Motor neuron (in vitro differentiated cells): ENCODE results near the gene PRKAG3. TPM values are rescaled to one million over a fixed set of nuclear protein-coding genes. Genes with fewer than 3 reads are reported as not detected.
"Not testable (repeated sequence)": the region's sequence is repeated elsewhere in the genome, so short reads cannot be mapped to it uniquely, and the experiment has no call there.

Source experiments
- ATAC-seq, 8 experiments: fragments of 200-7000 bp; cut with Tn5 transposase; replicated peaks in 6 of 8; 2 replicates each; pipeline ENCODE4 v1.8.0; 2021; ENCODE audit warnings: mild to moderate bottlenecking in 8 of 8, moderate library complexity in 8 of 8
- H3K27ac ChIP-seq, 2 donors: fragments of 250-450 bp; sonication (Bioruptor Pico); 2 replicates each; pipeline ENCODE4 v1.9.0; 2021; ENCODE audit warnings: antibody characterized with exemption in 2 of 2, mild to moderate bottlenecking in 2 of 2, moderate library complexity in 1 of 2
- H3K4me1 ChIP-seq, 2 donors: fragments of 250-450 bp; sonication (Bioruptor Pico); replicated peaks in 1 of 2; 2 replicates each; pipeline ENCODE4 v1.6.1; 2021; ENCODE audit warnings: antibody characterized with exemption in 2 of 2, mild to moderate bottlenecking in 2 of 2, moderate library complexity in 1 of 2
- H3K4me3 ChIP-seq, 5 donors: fragments of 250-450 bp; sonication (Bioruptor Pico); 2 replicates each; pipeline ENCODE4 v1.9.0; 2021; ENCODE audit warnings: antibody characterized with exemption in 5 of 5, mild to moderate bottlenecking in 5 of 5, moderate library complexity in 4 of 5
- WGBS, 10 experiments: fragments of 450-650 bp; shearing (Covaris generic); methylation state at CpG; one replicate each; pipeline ENCODE4 v1.0.0; 2022; 5-methylcytosine and 5-hydroxymethylcytosine counted together
- in situ Hi-C, 9 experiments: fragments of 400-800 bp; cut with MboI; loops; one replicate each; pipeline ENCODE4 v1.15.0; 2021; ENCODE audit warnings: low sequenced_read_pairs in 9 of 9, low pct_unique_long_range_greater_than_20kb in 2 of 9; ENCODE audit not compliant: unreplicated experiment in 9 of 9
- total RNA-seq, 8 experiments: library from RNA; unstranded; fragments of 300-600 nt; gene quantifications; 2 replicates each; pipeline versions ENCODE4 v1.2.3 to v1.2.4, GENCODE V29; 2022

PRKAG3 gene
- total RNA-seq, 8 experiments from 2014 or later = 0.07 to 5.1 (median 0.56) TPM; not detected in 3

GRCh38 chr2:218849721-218850120 lies 18.1 kb upstream of the PRKAG3 start:
- ATAC-seq = no peak
- no peak overlapping the region for H3K27ac ChIP-seq
- no peaks in the 10 kb centered on the region for H3K4me1 ChIP-seq
- in situ Hi-C loops = loop anchor here in 2 of 9 experiments (10.0 to 25.0 kb wide), 2 partner anchors 125 to 137 kb away; partner anchors contain the start of gene TTLL4 (in 1 of the 2)
- 41 to 81% (median 64%) methylated on average over 1 to 6 of the region's 7 CpGs; no CpG with 5 or more reads in 3 of the 10 experiments for WGBS, 10 experiments
- no peak overlapping the region for H3K4me3 ChIP-seq

GRCh38 chr2:218846963-218847362 lies 15.4 kb upstream of the PRKAG3 start:
- in situ Hi-C loops = loop anchor here in 2 of 9 experiments (10.0 to 25.0 kb wide), 2 partner anchors 122 to 135 kb away; partner anchors contain the start of gene TTLL4 (in 1 of the 2)
- H3K27ac ChIP-seq, H3K4me1 ChIP-seq, H3K4me3 ChIP-seq, ATAC-seq: not testable (repeated sequence)
- 25 to 100% (median 75%) methylated on average over 1 to 2 of the region's 18 CpGs; no CpG with 5 or more reads in 4 of the 10 experiments for WGBS, 10 experiments

GRCh38 chr2:218844334-218844733 lies 12.7 kb upstream of the PRKAG3 start:
- H3K4me3 ChIP-seq, H3K4me1 ChIP-seq, ATAC-seq, H3K27ac ChIP-seq: not testable (repeated sequence)
- 71 to 100% (median 80%) methylated on average over 1 to 5 of the region's 5 CpGs for WGBS, 10 experiments
- in situ Hi-C loops = loop anchor here in 2 of 9 experiments (10.0 to 25.0 kb wide), 2 partner anchors 120 to 132 kb away; partner anchors contain the start of gene TTLL4 (in 1 of the 2)

- WGBS, 10 experiments = 50 to 86% (median 67%) methylated on average over 1 of the region's 1 CpG; no CpG with 5 or more reads in 3 of the 10 experiments
- no peak overlapping the region for H3K27ac ChIP-seq
- ATAC-seq = no peak
- H3K4me1 ChIP-seq = no peaks in the 10 kb centered on the region
- in situ Hi-C loops = loop anchor here in 2 of 9 experiments (10.0 to 25.0 kb wide), 2 partner anchors 115 to 128 kb away; partner anchors contain the start of gene TTLL4 (in 1 of the 2)
- H3K4me3 ChIP-seq = no peak overlapping the region
Observed at GRCh38 chr2:218839888-218840287, 8.3 kb upstream of the PRKAG3 start.

- Histone ChIP-seq H3K4me3 (no peak overlapping the region), H3K27ac (no peak overlapping the region), H3K4me1 (no peaks in the 10 kb centered on the region)
- WGBS, 10 experiments = 0 to 80% (median 28%) methylated on average over 1 to 4 of the region's 4 CpGs; no CpG with 5 or more reads in 1 of the 10 experiments
- peak in 3 of 8 experiments; percentile 88 to 97 (median 95) for ATAC-seq
- in situ Hi-C loops = loop anchor here in 1 of 9 experiments (25.0 kb wide), 1 partner anchor 127 kb away; the partner anchor contains the start of gene TTLL4
Observed at GRCh38 chr2:218839430-218839829, 7.8 kb upstream of the PRKAG3 start.

GRCh38 chr2:218837495-218837894 lies 5.9 kb upstream of the PRKAG3 start:
- H3K4me3 ChIP-seq = no peak overlapping the region
- WGBS, 10 experiments = 20 to 100% (median 83%) methylated on average over 1 to 2 of the region's 2 CpGs; no CpG with 5 or more reads in 1 of the 10 experiments
- no peaks in the 10 kb centered on the region for H3K4me1 ChIP-seq
- in situ Hi-C loops = loop anchor here in 1 of 9 experiments (25.0 kb wide), 1 partner anchor 125 kb away; the partner anchor contains the start of gene TTLL4
- H3K27ac ChIP-seq = no peak overlapping the region
- no peak for ATAC-seq

GRCh38 chr2:218834685-218835084 lies 3.1 kb upstream of the PRKAG3 start:
- no peaks in the 10 kb centered on the region for H3K4me1 ChIP-seq
- no peak for ATAC-seq
- no peak overlapping the region for H3K4me3 ChIP-seq
- 10 to 100% (median 47%) methylated on average over 1 to 3 of the region's 4 CpGs; no CpG with 5 or more reads in 2 of the 10 experiments for WGBS, 10 experiments
- in situ Hi-C loops = loop anchor here in 1 of 9 experiments (25.0 kb wide), 1 partner anchor 122 kb away; the partner anchor contains the start of gene TTLL4
- H3K27ac ChIP-seq = no peak overlapping the region

GRCh38 chr2:218833023-218833609 lies 1.5 kb upstream of the PRKAG3 start:
- Histone ChIP-seq H3K4me1 (no peaks in the 10 kb centered on the region), H3K4me3 (no peak overlapping the region), H3K27ac (no peak overlapping the region)
- in situ Hi-C loops = loop anchor here in 1 of 9 experiments (25.0 kb wide), 1 partner anchor 121 kb away; the partner anchor contains the start of gene TTLL4
- WGBS, 10 experiments = 42 to 100% (median 57%) methylated on average over 1 to 3 of the region's 4 CpGs; no CpG with 5 or more reads in 3 of the 10 experiments
- ATAC-seq = peak in 2 of 8 experiments; percentile 7 to 40

- WGBS, 10 experiments = 0 to 80% (median 0%) methylated on average over 1 to 2 of the region's 3 CpGs; no CpG with 5 or more reads in 7 of the 10 experiments
- H3K27ac ChIP-seq = no peak overlapping the region
Observed at GRCh38 chr2:218832520-218832919, 917 bp upstream of the PRKAG3 start.

GRCh38 chr2:218832081-218832480 lies 478 bp upstream of the PRKAG3 start:
- in situ Hi-C loops = loop anchor here in 1 of 9 experiments (25.0 kb wide), 1 partner anchor 120 kb away; the partner anchor contains the start of gene TTLL4
- 60% methylated on average over 2 of the region's 3 CpGs; no CpG with 5 or more reads in 9 of the 10 experiments for WGBS, 10 experiments
- Histone ChIP-seq H3K27ac (no peak overlapping the region), H3K4me3 (no peak overlapping the region), H3K4me1 (no peaks in the 10 kb centered on the region)
- ATAC-seq = peak in 2 of 8 experiments; percentile 8 to 19

More at GRCh38 chr2:218832520-218832919, 917 bp upstream of the PRKAG3 start:
- in situ Hi-C loops = loop anchor here in 1 of 9 experiments (25.0 kb wide), 1 partner anchor 120 kb away; the partner anchor contains the start of gene TTLL4
- H3K4me1 ChIP-seq = no peaks in the 10 kb centered on the region
- no peak overlapping the region for H3K4me3 ChIP-seq
- ATAC-seq = peak in 2 of 8 experiments; percentile 23 to 51

- Histone ChIP-seq H3K27ac (no peak overlapping the region), H3K4me3 (no peak overlapping the region), H3K4me1 (no peaks in the 10 kb centered on the region)
- no peak for ATAC-seq
- WGBS, 10 experiments = 40 to 62% (median 59%) methylated on average over 1 to 2 of the region's 3 CpGs; no CpG with 5 or more reads in 6 of the 10 experiments
- in situ Hi-C loops = loop anchor here in 1 of 9 experiments (25.0 kb wide), 1 partner anchor 118 kb away; the partner anchor contains the start of gene TTLL4
Observed at GRCh38 chr2:218830526-218831306, 887 bp downstream of the PRKAG3 start.

GRCh38 chr2:218829868-218830451 lies 1.6 kb downstream of the PRKAG3 start:
- WGBS, 10 experiments = 20 to 100% (median 55%) methylated on average over 1 to 5 of the region's 17 CpGs; no CpG with 5 or more reads in 4 of the 10 experiments
- no peak overlapping the region for H3K4me3 ChIP-seq
- in situ Hi-C loops = loop anchor here in 1 of 9 experiments (25.0 kb wide), 1 partner anchor 118 kb away; the partner anchor contains the start of gene TTLL4
- no peaks in the 10 kb centered on the region for H3K4me1 ChIP-seq
- H3K27ac ChIP-seq = no peak overlapping the region
- peak in 3 of 8 experiments; percentile 4 to 43 (median 17) for ATAC-seq
